ENCODE results near the gene PRSS57. TPM values are rescaled to one million over a fixed set of nuclear protein-coding genes. Genes with fewer than 3 reads are reported as not detected.

Gene PRSS57
- total and polyA plus RNA-seq, 2 of the 13 experiments (the other 11 are each of a cell fraction or from before 2014, with no cell fraction given): 0.12 TPM; not detected in 1

DNA sequence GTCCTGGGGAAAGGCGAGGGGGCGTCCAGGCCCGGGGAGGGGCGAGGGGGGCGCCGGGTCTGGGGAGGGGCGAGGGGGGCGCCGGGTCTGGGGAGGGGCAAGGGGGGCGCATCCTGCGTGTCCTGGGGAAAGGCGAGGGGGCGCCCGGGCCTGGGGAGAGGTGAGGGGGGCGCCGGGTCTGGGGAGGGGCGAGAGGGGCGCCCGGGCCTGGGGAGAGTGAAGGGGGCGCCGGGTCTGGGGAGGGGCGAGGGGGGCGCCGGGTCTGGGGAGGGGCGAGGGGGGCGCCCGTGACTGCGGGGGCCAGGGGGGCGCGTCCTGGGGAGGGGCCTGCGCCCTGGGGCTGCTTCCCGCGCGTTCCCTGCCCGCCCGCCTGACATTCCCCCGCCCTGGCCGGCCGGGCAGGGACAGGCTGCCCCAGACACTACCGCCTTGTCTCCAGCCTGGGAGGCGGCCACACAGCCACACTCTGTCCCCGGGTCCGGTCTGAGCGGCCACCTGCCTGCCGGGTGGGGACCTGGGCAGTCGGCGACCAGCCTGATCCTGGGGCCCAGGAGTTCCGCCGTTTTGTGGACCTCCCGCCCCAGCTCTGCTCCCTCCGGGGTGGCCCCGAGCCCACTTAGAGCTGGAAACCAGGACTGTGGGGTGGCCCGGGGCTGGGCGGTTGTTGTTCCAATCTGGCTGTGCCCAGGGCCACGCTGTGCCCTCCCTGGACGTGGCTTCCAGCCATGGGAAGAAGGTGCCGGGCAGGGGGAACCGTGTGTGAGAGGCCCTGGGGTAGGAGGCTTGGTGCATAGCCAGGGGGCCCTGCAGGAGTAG is 25.3 kb upstream of the PRSS57 start (continued):
- no peak for TF ChIP-seq KLF16 (CRISPR knock-in tag; IDR thresholded peaks at IDR 0.05)
- TF ChIP-seq KLF9 (CRISPR knock-in tag; IDR thresholded peaks at IDR 0.05; ENCODE audit: low read depth): no peak
- no peak for TF ChIP-seq ZNF816 (CRISPR knock-in tag; IDR thresholded peaks at IDR 0.05; ENCODE audit: borderline replicate concordance)
- TF ChIP-seq NFIC (IDR thresholded peaks at IDR 0.05; ENCODE audit: low read length): no peak
- TF ChIP-seq SSRP1 (CRISPR knock-in tag; IDR thresholded peaks at IDR 0.05): no peak
- no peak for TF ChIP-seq CHD4 (IDR thresholded peaks at IDR 0.05; ENCODE audit: borderline replicate concordance, low read length)
- TF ChIP-seq ZNF616 (CRISPR knock-in tag; IDR thresholded peaks at IDR 0.05; ENCODE audit: low read depth): no peak
- TF ChIP-seq TFE3 (CRISPR knock-in tag; IDR thresholded peaks at IDR 0.05): 0 out of 2 replicates have a peak, but pooled peaks have one; percentile 19
- no peak for TF ChIP-seq NFIB (CRISPR knock-in tag; IDR thresholded peaks at IDR 0.05; ENCODE audit: borderline replicate concordance)
- TF ChIP-seq RBM39 (IDR thresholded peaks at IDR 0.05; ENCODE audit: low read depth, low read length, poor library complexity, severe bottlenecking): no peak
- TF ChIP-seq HNRNPL (IDR thresholded peaks at IDR 0.05; ENCODE audit: low read depth, low read length): peak; percentile 83
- TF ChIP-seq JUND (CRISPR knock-in tag; IDR thresholded peaks at IDR 0.05): no peak
- TF ChIP-seq MED1 (CRISPR knock-in tag; IDR thresholded peaks at IDR 0.05): no peak
- no peak for TF ChIP-seq ZSCAN21 (CRISPR knock-in tag; IDR thresholded peaks at IDR 0.05; ENCODE audit: borderline replicate concordance)
- no peak for TF ChIP-seq GATAD1 (CRISPR knock-in tag; IDR thresholded peaks at IDR 0.05)
- TF ChIP-seq ZNF784 (CRISPR knock-in tag; IDR thresholded peaks at IDR 0.05; ENCODE audit: borderline replicate concordance): no peak
- peak; percentile 45 for TF ChIP-seq HNRNPLL (IDR thresholded peaks at IDR 0.05; ENCODE audit: low read depth, low read length, poor library complexity, severe bottlenecking)
- no peak for TF ChIP-seq HOXD1 (CRISPR knock-in tag; IDR thresholded peaks at IDR 0.05)
- no peak for TF ChIP-seq ZNF7 (CRISPR knock-in tag; IDR thresholded peaks at IDR 0.05)
- TF ChIP-seq ZNF276 (CRISPR knock-in tag; IDR thresholded peaks at IDR 0.05; ENCODE audit: low read depth): no peak

All from HepG2 (cell line).